ENCODE measurements around the gene IRAK1. TPM values are rescaled to one million over a fixed set of nuclear protein-coding genes. Genes with fewer than 3 reads are reported as not detected.

The IRAK1 gene
- total RNA-seq, 1 experiment from 2014 or later: 432 TPM

- H3K27ac ChIP-seq (ENCODE audit: low read length): no peak overlapping the region
- H3K4me3 ChIP-seq (ENCODE audit: low read depth in 2 of 2, low read length in 2 of 2): no peak overlapping the region
- intact Hi-C loops (cut with micrococcal nuclease; ENCODE audit: unreplicated experiment) (no loop called here), in situ Hi-C loops (cut with HindIII; ENCODE audit: low pct_unique_long_range_greater_than_20kb, low sequenced_read_pairs) (no loop called here)
- H3K27me3 ChIP-seq (ENCODE audit: control insufficient read depth, insufficient read depth, low read length): no peaks in the 10 kb centered on the region
- TF ChIP-seq POLR2AphosphoS5 (IDR thresholded peaks at IDR 0.05; ENCODE audit: low read depth, low read length): no peak
- TF ChIP-seq REST (IDR thresholded peaks at IDR 0.05; ENCODE audit: insufficient read depth in 1 of 2, low read depth in 2 of 2, low read length in 1 of 2): no peak
- TF ChIP-seq SIN3A (IDR thresholded peaks at IDR 0.05; ENCODE audit: borderline replicate concordance, insufficient read depth, low read depth, low read length): no peak
- no peak for TF ChIP-seq CTCF (IDR thresholded peaks at IDR 0.05)
- TF ChIP-seq TCF7L2 (IDR thresholded peaks at IDR 0.05; ENCODE audit: low read depth, low read length): no peak
- POLR2A ChIA-PET: no interaction called here
- ATAC-seq (no peak), DNase-seq (ENCODE audit: low read depth, low spot score) (no peak)
- peaks cover 6% of the 10 kb centered on the region; the same call in 1 of the 2 replicates for H3K4me1 ChIP-seq (ENCODE audit: control insufficient read depth, insufficient read depth, low read length)
- CTCF ChIA-PET: interaction anchor here (0.7 kb wide), 1 partner anchor 38 kb away, joined by 3 read pairs; no protein-coding TSS in a partner anchor
- H3K36me3 ChIP-seq (ENCODE audit: control insufficient read depth, insufficient read depth, low read length): no peaks in the 10 kb centered on the region
- no peaks in the 10 kb centered on the region for H3K9me3 ChIP-seq (ENCODE audit: control insufficient read depth, insufficient read depth, low read depth, low read length)
- no TSS peak for BruUV-seq (replicated peaks)
These were observed 45.1 kb upstream of the IRAK1 start for GRCh38 chrX:154064637-154065435.

GRCh38 chrX:154063234-154063633 lies 43.5 kb upstream of the IRAK1 start:
- CTCF ChIA-PET: no interaction called here
- H3K27me3 ChIP-seq (ENCODE audit: control insufficient read depth, insufficient read depth, low read length): no peaks in the 10 kb centered on the region
- no peak for DNase-seq (ENCODE audit: low read depth, low spot score)
- no peak; the same call in 1 of the 2 replicates for ATAC-seq
- H3K9me3 ChIP-seq (ENCODE audit: control insufficient read depth, insufficient read depth, low read depth, low read length): no peaks in the 10 kb centered on the region
- POLR2A ChIA-PET: interaction anchor here (1.1 kb wide), 1 partner anchor 11 kb away, joined by 4 read pairs; no protein-coding TSS in a partner anchor
- in situ Hi-C loops (cut with HindIII; ENCODE audit: low pct_unique_long_range_greater_than_20kb, low sequenced_read_pairs) (no loop called here), intact Hi-C loops (cut with micrococcal nuclease; ENCODE audit: unreplicated experiment) (no loop called here)
- peaks cover 6% of the 10 kb centered on the region; the same call in 1 of the 2 replicates for H3K4me1 ChIP-seq (ENCODE audit: control insufficient read depth, insufficient read depth, low read length)
- no TSS peak for BruUV-seq (replicated peaks)
- no peak overlapping the region for H3K4me3 ChIP-seq (ENCODE audit: low read depth in 2 of 2, low read length in 2 of 2)
- no peak for TF ChIP-seq TCF7L2 (IDR thresholded peaks at IDR 0.05; ENCODE audit: low read depth, low read length)
- H3K27ac ChIP-seq (ENCODE audit: low read length): no peak overlapping the region
- H3K36me3 ChIP-seq (ENCODE audit: control insufficient read depth, insufficient read depth, low read length): no peaks in the 10 kb centered on the region

GRCh38 chrX:154061801-154062200 lies 42.1 kb upstream of the IRAK1 start:
- BruUV-seq (replicated peaks): no TSS peak
- in situ Hi-C loops (cut with HindIII; ENCODE audit: low pct_unique_long_range_greater_than_20kb, low sequenced_read_pairs) (no loop called here), intact Hi-C loops (cut with micrococcal nuclease; ENCODE audit: unreplicated experiment) (no loop called here)
- ChIA-PET POLR2A (no interaction called here), CTCF (no interaction called here)
- Histone ChIP-seq H3K4me1 (ENCODE audit: control insufficient read depth, insufficient read depth, low read length) (peaks cover 15% of the 10 kb centered on the region; the same call in 1 of the 2 replicates), H3K36me3 (ENCODE audit: control insufficient read depth, insufficient read depth, low read length) (no peaks in the 10 kb centered on the region), H3K9me3 (ENCODE audit: control insufficient read depth, insufficient read depth, low read depth, low read length) (no peaks in the 10 kb centered on the region), H3K27ac (ENCODE audit: low read length) (no peak overlapping the region), H3K27me3 (ENCODE audit: control insufficient read depth, insufficient read depth, low read length) (no peaks in the 10 kb centered on the region), H3K4me3 (ENCODE audit: low read depth in 2 of 2, low read length in 2 of 2) (no peak overlapping the region)
- no peak for ATAC-seq
- DNase-seq (ENCODE audit: low read depth, low spot score): no peak
- TF ChIP-seq CTCF (IDR thresholded peaks at IDR 0.05) (no peak), REST (IDR thresholded peaks at IDR 0.05; ENCODE audit: insufficient read depth in 1 of 2, low read depth in 2 of 2, low read length in 1 of 2) (no peak)

Data from Panc1 (cell line).